IMR-90 (cell line): ENCODE results near the gene TOP2B. TPM values are rescaled to one million over a fixed set of nuclear protein-coding genes. Genes with fewer than 3 reads are reported as not detected.

ENCODE experiments used
- ATAC-seq: fragments of 200-7000 bp; cut with Tn5 transposase; 2 replicates; pipeline ENCODE4 v1.9.1; 2020; ENCODE audit warnings: low read depth, mild to moderate bottlenecking, moderate library complexity
- BruUV-seq: library from RNA; stranded (reverse); fragments of 400-500 nt; replicated peaks from 2 replicates; lab custom pipeline; 2021; lab: Mats Ljungman, UMichigan
- CTCF ChIA-PET: fragments of 300-600 bp; formaldehyde crosslinking; extraction: SDS; loops from one replicate; lab custom pipeline; 2021; ENCODE audit warnings: antibody characterized with exemption; lab: Yijun Ruan, JAX
- POLR2A ChIA-PET: fragments of 300-600 bp; sonication (Branson Sonifier 250); formaldehyde crosslinking; loops from one replicate; lab custom pipeline; 2022; ENCODE audit warnings: antibody characterized with exemption; ENCODE audit not compliant: unreplicated experiment; lab: Charles Lee
- DNase-seq: peaks from one replicate; pipeline ENCODE4 v3.0.0; 2013
- H2AFZ ChIP-seq: replicated peaks from 2 replicates; pipeline ENCODE3; 2013; ENCODE audit warnings: low read length, mild to moderate bottlenecking; ENCODE audit not compliant: poor library complexity
- H2AK5ac ChIP-seq: 2 replicates; pipeline ENCODE4 v1.6.1; 2013; ENCODE audit warnings: low read depth, low read length, inconsistent platforms
- H2AK9ac ChIP-seq: replicated peaks from 2 replicates; pipeline ENCODE3; 2013; ENCODE audit warnings: mild to moderate bottlenecking, low read depth, low read length, moderate library complexity; ENCODE audit not compliant: poor library complexity
- H2BK120ac ChIP-seq: 2 replicates; pipeline ENCODE4 v1.6.1; 2013; ENCODE audit warnings: low read depth, low read length, inconsistent platforms
- H2BK15ac ChIP-seq: 3 replicates; pipeline ENCODE4 v1.6.1; 2013; ENCODE audit warnings: low read depth, low read length, inconsistent platforms
- H2BK20ac ChIP-seq: 2 replicates; pipeline ENCODE4 v1.6.1; 2013; ENCODE audit warnings: low read depth, mild to moderate bottlenecking, inconsistent platforms, low read length, moderate library complexity
- H2BK5ac ChIP-seq: 2 replicates; pipeline ENCODE4 v1.6.1; 2013; ENCODE audit warnings: mild to moderate bottlenecking, low read depth, low read length, inconsistent platforms; ENCODE audit not compliant: poor library complexity, severe bottlenecking
- H3K14ac ChIP-seq: replicated peaks from 2 replicates; pipeline ENCODE4 v1.6.1; 2013; ENCODE audit warnings: low read depth, low read length, inconsistent platforms
- H3K18ac ChIP-seq: 2 replicates; pipeline ENCODE4 v1.6.1; 2013; ENCODE audit warnings: low read depth, low read length, control low read depth
- H3K23ac ChIP-seq: 2 replicates; pipeline ENCODE4 v1.6.1; 2013; ENCODE audit warnings: low read depth, low read length, inconsistent platforms
- H3K27ac ChIP-seq: 2 replicates; pipeline ENCODE4 v1.5.1; 2013; ENCODE audit warnings: mild to moderate bottlenecking, control low read depth, low read length; ENCODE audit not compliant: insufficient read depth
- H3K27me3 ChIP-seq: 2 replicates; pipeline ENCODE4 v1.6.1; 2013; ENCODE audit warnings: low read length; ENCODE audit not compliant: control insufficient read depth, insufficient read depth
- H3K36me3 ChIP-seq: 2 replicates; pipeline ENCODE4 v1.6.1; 2013; ENCODE audit warnings: low read length, mixed read lengths; ENCODE audit not compliant: control insufficient read depth, insufficient read depth
- H3K4ac ChIP-seq: 2 replicates; pipeline ENCODE4 v1.6.1; 2013; ENCODE audit warnings: low read depth, low read length, inconsistent platforms
- H3K4me1 ChIP-seq: 2 replicates; pipeline ENCODE4 v1.6.1; 2013; ENCODE audit warnings: low read length, mixed read lengths; ENCODE audit not compliant: control insufficient read depth, insufficient read depth
- H3K4me2 ChIP-seq: 2 replicates; pipeline ENCODE4 v1.6.1; 2013; ENCODE audit warnings: low read depth, mild to moderate bottlenecking, control low read depth, low read length, moderate library complexity
- H3K4me3 ChIP-seq: 2 replicates; pipeline ENCODE4 v1.5.1; 2013; ENCODE audit warnings: low read depth, mild to moderate bottlenecking, control low read depth, low read length, moderate library complexity; ENCODE audit not compliant: insufficient read depth
- H3K56ac ChIP-seq: 2 replicates; pipeline ENCODE4 v1.6.1; 2013; ENCODE audit warnings: low read length, inconsistent platforms; ENCODE audit not compliant: insufficient read depth; ENCODE audit errors: extremely low read depth
- H3K79me1 ChIP-seq, 2 experiments: 2 replicates each; pipeline ENCODE4 v1.6.1; 2013; ENCODE audit warnings: low read length in 2 of 2, inconsistent platforms in 1 of 2, low read depth in 1 of 2
- H3K9ac ChIP-seq: 2 replicates; pipeline ENCODE4 v1.6.1; 2013; ENCODE audit warnings: low read depth, low read length, control low read depth
- H3K9me1 ChIP-seq: 2 replicates; pipeline ENCODE4 v1.6.1; 2013; ENCODE audit warnings: low read length, inconsistent platforms; ENCODE audit not compliant: insufficient read depth
- H3K9me3 ChIP-seq: 2 replicates; pipeline ENCODE4 v1.6.1; 2013; ENCODE audit warnings: low read length; ENCODE audit not compliant: control insufficient read depth, insufficient read depth
- H4K20me1 ChIP-seq: 2 replicates; pipeline ENCODE4 v1.6.1; 2013; ENCODE audit warnings: low read length, inconsistent platforms; ENCODE audit not compliant: insufficient read depth
- H4K5ac ChIP-seq: 2 replicates; pipeline ENCODE4 v1.6.1; 2013; ENCODE audit warnings: mild to moderate bottlenecking, low read depth, low read length, control low read depth
- H4K8ac ChIP-seq, 2 experiments: 2 replicates each; pipeline ENCODE4 v1.6.1; 2013; ENCODE audit warnings: low read depth in 2 of 2, low read length in 2 of 2, control low read depth in 1 of 2, inconsistent platforms in 1 of 2
- H4K91ac ChIP-seq: 2 replicates; pipeline ENCODE4 v1.6.1; 2013; ENCODE audit warnings: low read depth, low read length, inconsistent platforms; ENCODE audit not compliant: insufficient read depth
- CEBPB ChIP-seq: IDR thresholded peaks from 2 replicates; pipeline ENCODE4 v1.6.1; 2012; ENCODE audit warnings: low read depth, low read length, improper control_type of control experiment
- CHD1 ChIP-seq: IDR thresholded peaks from 2 replicates; pipeline ENCODE4 v1.6.1; 2012; ENCODE audit warnings: low read depth, low read length, improper control_type of control experiment
- ELK1 ChIP-seq: fragments of 150-350 bp; IDR thresholded peaks from 2 replicates; pipeline ENCODE4 v1.6.1; 2016; ENCODE audit warnings: low read depth, mild to moderate bottlenecking, low read length, moderate library complexity, borderline replicate concordance
- FOS ChIP-seq: fragments of 150-350 bp; IDR thresholded peaks from 2 replicates; pipeline ENCODE4 v1.6.1; 2016; ENCODE audit warnings: low read depth, low read length
- MAFK ChIP-seq: IDR thresholded peaks from 2 replicates; pipeline ENCODE4 v1.6.1; 2012; ENCODE audit warnings: low read depth, low read length, improper control_type of control experiment
- MAZ ChIP-seq: IDR thresholded peaks from 2 replicates; pipeline ENCODE4 v1.6.1; 2012; ENCODE audit warnings: low read depth, mild to moderate bottlenecking, low read length, improper control_type of control experiment, moderate library complexity, borderline replicate concordance
- NFE2L2 ChIP-seq: fragments of 150-350 bp; IDR thresholded peaks from 2 replicates; pipeline ENCODE4 v1.6.1; 2016; ENCODE audit warnings: low read depth, mild to moderate bottlenecking, low read length
- POLR2A ChIP-seq: IDR thresholded peaks from 2 replicates; pipeline ENCODE4 v1.6.1; 2012; ENCODE audit warnings: mild to moderate bottlenecking, low read depth, low read length
- RAD21 ChIP-seq: IDR thresholded peaks from 2 replicates; pipeline ENCODE4 v1.6.1; 2012; ENCODE audit warnings: low read length, improper control_type of control experiment
- RFX5 ChIP-seq: IDR thresholded peaks from 2 replicates; pipeline ENCODE4 v1.8.0; 2012; ENCODE audit warnings: low read depth, mild to moderate bottlenecking, low read length, moderate library complexity
- SMC3 ChIP-seq: fragments of 150-350 bp; IDR thresholded peaks from 2 replicates; pipeline ENCODE4 v1.6.1; 2016; ENCODE audit warnings: low read depth, mild to moderate bottlenecking, antibody characterized with exemption, low read length, moderate library complexity
- WGBS, 2 experiments: methylation state at CpG; one replicate each; pipeline versions ENCODE4 v1.1.5 to v1.1.7; 2013; ENCODE audit warnings: missing lambda C conversion rate in 2 of 2; ENCODE audit not compliant: insufficient read length in 1 of 2; ENCODE audit errors: extremely low coverage in 2 of 2; 5-methylcytosine and 5-hydroxymethylcytosine counted together
- dilution Hi-C: fragments of 300-500 bp; cut with HindIII; formaldehyde crosslinking; loops from one replicate; pipeline ENCODE4 v1.14.3; 2018; ENCODE audit warnings: low sequenced_read_pairs; ENCODE audit not compliant: unreplicated experiment
- in situ Hi-C: fragments of 300-500 bp; cut with MboI; formaldehyde crosslinking; loops from 3 replicates; pipeline ENCODE4 v1.14.3; 2019; ENCODE audit warnings: low sequenced_read_pairs, inconsistent platforms, mixed read lengths
- intact Hi-C: fragments of 100-400 bp; cut with micrococcal nuclease; formaldehyde crosslinking; loops from 2 replicates; pipeline ENCODE4 v1.10.0; 2022
- polyA plus RNA-seq, 3 experiments: library from polyadenylated mRNA; depleted of rRNA; stranded (reverse); fragments of >200 nt; gene quantifications; 2 replicates each; pipeline ENCODE4 v1.2.3, GENCODE V29; 2012; ENCODE audit warnings: low replicate concordance in 1 of 3
- total RNA-seq: library from RNA; depleted of rRNA; stranded (reverse); fragments of >200 nt; gene quantifications from 2 replicates; pipeline ENCODE4 v1.2.3, GENCODE V29; 2012

Gene TOP2B
- total and polyA plus RNA-seq, 2 of the 4 experiments (the other 2 are of a cell fraction), result 45.5 to 53.4 TPM

DNA sequence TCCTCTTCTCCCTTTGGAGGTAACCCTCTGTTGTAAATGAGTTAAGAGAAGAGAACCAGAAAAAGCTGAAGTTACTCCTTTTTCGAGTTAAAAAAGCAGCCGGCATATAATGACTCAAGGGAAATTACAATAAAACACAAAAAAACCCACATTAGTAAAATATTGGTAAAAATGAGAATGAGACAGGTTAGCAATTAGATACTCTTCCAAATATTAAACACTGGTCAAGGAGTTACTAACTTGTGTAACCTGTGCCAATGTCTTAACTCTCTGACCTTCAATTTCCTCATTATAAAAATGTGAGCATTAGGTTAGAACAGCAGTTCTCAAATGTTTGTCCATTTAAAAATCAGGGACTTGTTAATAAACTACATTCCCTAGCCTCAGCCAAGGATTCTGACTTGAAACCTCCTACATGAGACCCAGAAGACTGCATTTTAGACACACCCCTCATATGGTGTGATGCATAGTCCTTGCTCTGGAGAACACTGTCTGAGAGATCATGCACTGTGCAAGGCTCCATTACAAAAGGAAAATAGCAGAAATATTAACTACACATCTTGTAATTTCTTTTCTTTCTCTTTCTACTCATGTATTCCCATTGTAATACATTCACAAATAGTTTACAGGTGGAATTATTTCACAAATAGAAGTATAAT is 42.7 kb upstream of the TOP2B start:
- Histone ChIP-seq H2AK5ac (no peak overlapping the region), H3K4me1 (no peaks in the 10 kb centered on the region), H2BK5ac (no peak overlapping the region), H2AFZ (no peak overlapping the region), H3K79me1 (no peaks in the 10 kb centered on the region), H3K56ac (no peak overlapping the region), H4K8ac (no peak overlapping the region), H2BK15ac (no peak overlapping the region), H2BK20ac (no peak overlapping the region), H3K14ac (no peak overlapping the region), H3K36me3 (no peaks in the 10 kb centered on the region), H2BK120ac (no peak overlapping the region), H3K4ac (no peak overlapping the region), H2AK9ac (no peak overlapping the region), H4K5ac (no peak overlapping the region), H3K9me3 (no peaks in the 10 kb centered on the region), H3K9ac (no peak overlapping the region), H3K4me2 (no peak overlapping the region), H3K4me3 (no peak overlapping the region), H3K27me3 (peaks cover 2% of the 10 kb centered on the region; the same call in 1 of the 2 replicates), H3K23ac (no peak overlapping the region), H3K27ac (no peak overlapping the region), H4K20me1 (no peaks in the 10 kb centered on the region), H3K9me1 (no peaks in the 10 kb centered on the region), H3K18ac (no peak overlapping the region), H4K91ac (no peak overlapping the region)
- DNase-seq, result no peak
- BruUV-seq, result no TSS peak
- intact Hi-C loops, result no loop called here
- ATAC-seq, result no peak
- TF ChIP-seq CEBPB (no peak), ELK1 (no peak), MAZ (no peak), NFE2L2 (no peak), MAFK (no peak), SMC3 (no peak), POLR2A (no peak), RAD21 (no peak), FOS (no peak), RFX5 (no peak), CHD1 (no peak)
- no CpG with 5 or more reads among the region's 2 CpGs for WGBS, 2 experiments
- in situ Hi-C loops, result no loop called here
- CTCF ChIA-PET, result no interaction called here
- POLR2A ChIA-PET, result no interaction called here
- dilution Hi-C loops, result no loop called here
